RWPE1 (cell line): ENCODE results near the gene OTUD3.

Source experiments
- CTCF ChIA-PET: fragments of 350-600 bp; sonication (Branson Sonifier 250); formaldehyde crosslinking; extraction: SDS; loops from one replicate; lab custom pipeline; 2021; lab: Yijun Ruan, JAX
- POLR2A ChIA-PET: fragments of 400-600 bp; formaldehyde crosslinking; extraction: SDS; loops from one replicate; lab custom pipeline; 2020; ENCODE audit warnings: antibody characterized with exemption; ENCODE audit not compliant: low non-redundant PET; lab: Yijun Ruan, JAX
- DNase-seq: peaks from one replicate; pipeline ENCODE4 v3.0.0; 2012; ENCODE audit warnings: low spot score
- H3K27ac ChIP-seq: fragments of 450-650 bp; 2 replicates; pipeline ENCODE4 v1.5.1; 2017
- TF ChIP-seq, protein P1 (sequence below): fragments of 450-650 bp; conservative IDR thresholded peaks from 2 replicates; pipeline ENCODE4 v1.5.1; 2017; ENCODE audit warnings: low read depth, mild to moderate bottlenecking

OTUD3 gene

DNA sequence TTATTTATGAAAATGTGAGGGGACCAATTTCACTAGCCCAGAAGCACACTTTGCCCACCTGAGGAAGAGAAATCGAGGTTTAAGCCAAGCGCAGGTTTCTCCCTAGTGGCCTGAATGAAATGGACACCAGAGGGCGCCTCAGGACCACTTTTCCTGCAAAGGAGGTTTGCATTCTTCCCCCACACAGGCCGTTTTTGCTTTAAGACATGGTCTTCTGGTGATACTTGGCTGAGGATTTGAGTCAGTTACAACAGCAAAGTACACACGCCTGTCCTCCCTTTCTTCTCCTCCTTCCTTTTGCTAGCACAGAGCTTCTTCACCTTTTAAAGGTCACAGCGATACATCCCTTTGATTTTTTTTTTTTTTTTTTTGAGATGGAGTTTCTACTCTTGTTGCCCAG is 35.9 kb downstream of the OTUD3 start:
- CTCF ChIA-PET, result interaction anchor here (0.6 to 4.7 kb wide), 12 partner anchors 9 to 576 kb away, joined by 3 to 34 read pairs (median 4); partner anchors contain the start of gene OTUD3
- no peak overlapping the region for H3K27ac ChIP-seq

DNA sequence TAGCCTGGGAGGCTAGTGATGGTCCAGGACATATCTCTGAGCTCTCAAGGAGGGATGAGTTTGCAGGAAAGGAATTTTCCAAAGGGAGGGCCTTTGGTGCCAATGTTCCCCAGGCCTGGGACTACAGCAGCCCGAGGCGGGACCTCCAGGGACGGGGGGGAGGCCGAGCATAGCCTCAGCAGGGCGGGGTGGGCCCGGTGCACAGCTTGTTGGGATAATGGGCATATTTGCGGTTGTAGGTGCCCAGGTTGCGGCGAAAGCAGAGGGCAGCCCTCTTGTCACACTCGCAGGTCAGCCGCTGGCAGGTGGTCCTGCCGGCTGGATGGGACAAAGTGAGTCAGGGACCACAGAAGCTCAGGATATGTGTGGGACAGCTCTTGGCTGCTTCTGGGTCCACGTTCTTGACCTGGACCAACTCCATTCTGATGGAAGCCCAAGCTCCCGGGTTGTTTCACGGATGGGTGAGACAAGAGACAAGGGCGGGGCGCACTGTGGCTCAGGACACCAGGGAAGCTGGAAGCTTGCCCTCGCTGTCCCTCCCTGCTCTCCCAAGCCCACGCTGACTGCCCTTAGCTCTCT is 38.0 kb downstream of the OTUD3 start:
- DNase-seq, result no peak
- TF ChIP-seq, protein P1, sequence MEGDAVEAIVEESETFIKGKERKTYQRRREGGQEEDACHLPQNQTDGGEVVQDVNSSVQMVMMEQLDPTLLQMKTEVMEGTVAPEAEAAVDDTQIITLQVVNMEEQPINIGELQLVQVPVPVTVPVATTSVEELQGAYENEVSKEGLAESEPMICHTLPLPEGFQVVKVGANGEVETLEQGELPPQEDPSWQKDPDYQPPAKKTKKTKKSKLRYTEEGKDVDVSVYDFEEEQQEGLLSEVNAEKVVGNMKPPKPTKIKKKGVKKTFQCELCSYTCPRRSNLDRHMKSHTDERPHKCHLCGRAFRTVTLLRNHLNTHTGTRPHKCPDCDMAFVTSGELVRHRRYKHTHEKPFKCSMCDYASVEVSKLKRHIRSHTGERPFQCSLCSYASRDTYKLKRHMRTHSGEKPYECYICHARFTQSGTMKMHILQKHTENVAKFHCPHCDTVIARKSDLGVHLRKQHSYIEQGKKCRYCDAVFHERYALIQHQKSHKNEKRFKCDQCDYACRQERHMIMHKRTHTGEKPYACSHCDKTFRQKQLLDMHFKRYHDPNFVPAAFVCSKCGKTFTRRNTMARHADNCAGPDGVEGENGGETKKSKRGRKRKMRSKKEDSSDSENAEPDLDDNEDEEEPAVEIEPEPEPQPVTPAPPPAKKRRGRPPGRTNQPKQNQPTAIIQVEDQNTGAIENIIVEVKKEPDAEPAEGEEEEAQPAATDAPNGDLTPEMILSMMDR, result no peak
- CTCF ChIA-PET, result interaction anchor here (0.6 to 4.7 kb wide), 7 partner anchors 47 to 573 kb away, joined by 3 to 34 read pairs (median 5); no protein-coding TSS in a partner anchor
- H3K27ac ChIP-seq, result no peak overlapping the region
- POLR2A ChIA-PET, result no interaction called here

More for the DNA sequence above, 35.9 kb downstream of the OTUD3 start:
- peak; percentile 80 for DNase-seq
- TF ChIP-seq, protein P1, result peak; percentile 84
- POLR2A ChIA-PET, result no interaction called here

DNA sequence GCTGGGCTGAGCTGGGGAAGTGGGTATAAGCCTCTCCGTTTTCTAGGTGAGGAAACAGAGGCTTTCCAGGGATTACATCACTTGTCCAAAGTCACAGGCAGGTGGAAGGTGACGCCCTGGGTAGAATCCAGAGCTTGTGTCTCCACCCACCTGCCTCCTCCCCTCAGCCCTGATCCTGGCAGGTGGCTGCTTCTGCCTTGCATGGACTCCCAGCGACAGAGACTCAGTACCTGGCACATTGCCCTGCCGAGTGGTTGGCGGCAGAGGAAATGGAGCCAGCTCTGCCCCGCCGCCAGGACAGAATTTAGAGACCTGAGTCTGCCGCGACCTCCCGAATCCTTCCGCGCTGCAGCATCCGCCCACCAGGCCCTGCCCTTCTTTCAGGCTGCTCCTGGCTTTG is 39.1 kb downstream of the OTUD3 start:
- CTCF ChIA-PET, result interaction anchor here (1.3 to 4.7 kb wide), 3 partner anchors 231 to 572 kb away, joined by 4 to 34 read pairs (median 5); no protein-coding TSS in a partner anchor
- DNase-seq, result no peak
- POLR2A ChIA-PET, result interaction anchor here (0.6 kb wide), 1 partner anchor 435 kb away, joined by 3 read pairs; no protein-coding TSS in a partner anchor
- H3K27ac ChIP-seq, result no peak overlapping the region
- TF ChIP-seq, protein P1, result no peak

DNA sequence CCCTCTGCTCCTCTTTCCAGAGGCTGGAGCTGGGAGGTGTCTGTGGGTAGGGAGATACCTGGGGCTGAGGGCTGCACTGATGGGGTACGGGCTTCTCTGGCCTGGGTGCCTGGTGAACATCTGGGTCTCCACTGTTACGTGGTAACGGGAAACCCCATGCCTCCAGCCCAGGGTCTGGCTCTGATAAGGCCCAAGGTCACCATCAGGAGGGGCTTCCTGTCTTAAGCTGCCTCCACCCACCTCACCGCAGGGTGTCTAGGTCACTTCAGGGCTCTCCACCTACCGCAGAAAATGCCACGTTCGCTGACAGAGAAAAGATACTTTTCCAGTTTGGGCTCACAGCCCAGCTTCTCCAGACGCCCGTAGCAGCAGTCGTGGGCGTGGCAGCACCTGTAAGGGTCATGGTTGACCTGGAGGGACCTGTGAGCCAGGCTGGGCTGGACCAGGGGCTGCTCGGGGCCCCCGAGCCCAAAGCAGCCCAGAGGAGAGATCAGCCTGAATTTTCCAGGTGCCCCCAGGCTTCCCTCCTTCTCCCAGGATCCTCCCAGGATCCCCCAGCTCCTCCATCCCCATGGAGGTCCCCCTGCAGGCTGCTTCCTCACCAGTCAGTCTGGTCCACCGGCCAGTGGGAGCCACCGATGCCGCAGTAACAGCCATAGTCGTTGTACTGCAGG is 40.0 kb downstream of the OTUD3 start:
- DNase-seq, result no peak
- CTCF ChIA-PET, result interaction anchor here (0.5 kb wide), 1 partner anchor 290 kb away, joined by 5 read pairs; no protein-coding TSS in a partner anchor
- POLR2A ChIA-PET, result interaction anchor here (0.6 kb wide), 1 partner anchor 434 kb away, joined by 3 read pairs; no protein-coding TSS in a partner anchor
- TF ChIP-seq, protein P1, result no peak
- H3K27ac ChIP-seq, result no peak overlapping the region

DNA sequence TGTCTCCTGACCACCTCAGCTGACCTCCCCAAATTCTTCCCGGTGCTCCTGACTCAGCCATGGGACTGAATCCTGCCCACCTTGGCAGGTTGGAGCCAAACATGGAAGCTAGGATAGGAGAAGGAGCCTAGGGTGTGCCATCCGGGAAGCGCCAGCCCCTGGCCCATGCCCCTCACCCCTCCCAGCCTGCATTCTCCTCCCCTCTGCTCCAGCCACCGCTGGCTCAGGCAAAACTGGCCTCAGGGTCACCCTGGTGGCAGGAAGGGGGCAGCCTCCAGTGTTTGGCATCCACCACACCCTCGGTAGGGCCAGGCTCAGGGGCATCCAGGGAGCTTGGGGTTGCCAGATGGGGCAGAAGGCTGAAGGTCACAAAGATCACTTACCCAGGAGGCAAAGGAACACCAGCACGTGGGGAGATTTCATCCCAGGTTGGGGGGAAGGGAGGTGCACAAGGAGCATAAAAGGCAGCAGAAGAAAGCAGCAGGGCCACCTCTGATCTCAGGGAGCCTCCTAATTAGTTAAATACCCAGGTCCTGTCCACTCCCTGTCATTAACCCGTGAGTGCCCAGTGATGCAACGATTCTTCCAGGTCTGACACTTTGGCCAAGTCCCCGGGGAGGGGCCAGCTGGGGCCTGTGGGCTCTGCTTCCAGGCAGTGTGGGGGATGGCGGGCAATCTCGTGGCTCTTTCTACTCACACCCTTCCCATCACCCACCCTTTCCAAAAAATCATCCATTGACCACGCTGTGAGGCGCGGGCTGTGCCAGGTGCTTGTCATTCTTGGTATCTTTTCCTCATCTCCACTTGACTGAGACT is 41.1 kb downstream of the OTUD3 start, which contains the start of gene PLA2G2E:
Gene PLA2G2E (minus strand): TSS at position 481 of the 816 bp plus-strand sequence. CDS start 58 bp downstream, at position 423.
- H3K27ac ChIP-seq, result no peak within 1 kb of the TSS
- ChIA-PET POLR2A (no interaction called here), CTCF (no interaction called here)
- TF ChIP-seq, protein P1, result no peak
- DNase-seq, result no peak

DNA sequence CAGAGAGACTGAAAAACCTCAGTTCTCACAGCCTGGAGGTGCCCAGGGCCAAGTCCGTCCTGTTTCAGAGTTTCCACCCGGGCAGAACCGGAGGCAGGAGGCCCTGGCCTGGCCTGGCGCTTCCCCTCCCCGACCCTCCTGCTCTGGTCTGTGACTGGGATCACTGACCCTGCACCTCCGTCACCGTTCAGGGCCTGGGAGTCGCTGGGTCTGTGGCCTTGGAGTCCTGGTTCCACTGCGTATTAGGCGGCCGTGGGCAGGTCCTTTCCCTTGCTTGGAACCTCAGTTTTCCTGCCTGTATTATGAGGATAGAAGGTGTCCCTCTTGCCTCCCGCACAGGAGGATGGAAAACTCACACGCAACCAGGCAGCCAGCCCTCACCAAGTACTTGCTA is 41.8 kb downstream of the OTUD3 start:
- ChIA-PET CTCF (no interaction called here), POLR2A (no interaction called here)
- H3K27ac ChIP-seq, result no peak overlapping the region
- TF ChIP-seq, protein P1, result no peak
- no peak for DNase-seq
